RCC 7860 (cell line): Measurements from ENCODE around the gene CTNNA2.
"Not testable (repeated sequence)": the region's sequence is repeated elsewhere in the genome, so short reads cannot be mapped to it uniquely, and the experiment has no call there.

Experiments used
- DNase-seq: peaks from one replicate; pipeline ENCODE4 v3.0.0-alpha.2; 2015; ENCODE audit warnings: low spot score
- FAIRE-seq: peaks from 2 replicates; lab custom pipeline; 2012; peaks lifted over from hg19 to GRCh38; lab: Jason Lieb, UNC

The CTNNA2 gene

DNA sequence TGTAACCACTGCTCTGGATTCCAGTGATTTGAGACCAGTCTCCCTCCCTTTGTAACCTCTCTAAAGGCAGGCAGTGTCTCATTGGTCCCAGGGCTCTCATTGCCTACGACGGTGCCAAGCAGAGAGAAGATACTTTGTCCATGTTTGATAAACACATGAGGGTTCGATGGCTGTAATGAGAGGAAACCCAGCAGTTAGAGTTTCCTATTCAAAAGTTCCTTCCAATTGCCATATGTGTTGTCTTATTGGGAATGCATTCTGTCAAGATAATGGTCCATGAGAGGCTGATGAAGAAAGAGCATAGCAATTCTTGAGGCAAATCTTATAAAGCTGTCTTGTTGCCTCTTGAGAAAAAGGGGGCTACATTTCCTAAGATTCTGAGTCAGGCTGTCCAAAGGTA lies 499.2 kb downstream of the CTNNA2 start:
- FAIRE-seq = no peak

DNA sequence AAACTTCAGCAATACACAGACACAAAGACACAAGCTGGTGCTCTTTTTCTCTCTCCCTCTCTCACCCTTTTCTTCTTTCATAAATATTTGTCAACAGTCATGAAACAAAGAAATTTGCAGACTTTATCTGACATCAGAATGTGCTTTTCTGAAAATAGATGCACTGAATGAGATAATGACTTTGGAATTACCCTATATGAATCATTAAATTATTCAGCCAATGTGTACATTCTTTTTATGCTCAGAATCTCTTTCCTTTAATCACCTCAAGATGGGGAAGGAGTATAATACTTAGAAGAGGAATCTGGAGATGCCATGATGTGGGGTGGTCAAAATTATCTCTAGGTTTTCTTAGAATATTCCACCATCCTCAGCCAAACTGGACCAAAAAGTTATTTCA lies 501.8 kb downstream of the CTNNA2 start:
- FAIRE-seq (no peak), DNase-seq (no peak)

More for the DNA sequence above, 499.2 kb downstream of the CTNNA2 start:
- DNase-seq = no peak

DNA sequence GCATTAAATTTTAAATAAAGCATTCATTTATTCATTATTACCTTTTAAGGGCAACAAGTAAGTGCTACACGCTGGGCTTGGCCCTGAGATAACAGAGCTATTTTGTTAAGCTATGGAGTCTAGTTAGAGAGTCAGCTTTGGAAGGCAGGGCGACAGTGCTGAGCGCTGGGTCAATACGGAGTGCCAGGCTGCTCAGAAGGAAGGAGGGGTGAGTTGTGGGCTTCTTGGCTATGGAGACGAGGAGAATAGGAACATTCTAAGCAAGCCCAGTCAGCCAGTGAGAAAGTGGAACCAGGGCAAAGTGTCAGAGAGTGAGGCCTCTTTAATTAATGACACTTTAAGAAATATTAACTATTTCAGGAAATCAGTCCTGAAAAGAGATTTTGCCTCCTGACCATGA lies 503.3 kb downstream of the CTNNA2 start:
- FAIRE-seq (no peak), DNase-seq (no peak)

DNA sequence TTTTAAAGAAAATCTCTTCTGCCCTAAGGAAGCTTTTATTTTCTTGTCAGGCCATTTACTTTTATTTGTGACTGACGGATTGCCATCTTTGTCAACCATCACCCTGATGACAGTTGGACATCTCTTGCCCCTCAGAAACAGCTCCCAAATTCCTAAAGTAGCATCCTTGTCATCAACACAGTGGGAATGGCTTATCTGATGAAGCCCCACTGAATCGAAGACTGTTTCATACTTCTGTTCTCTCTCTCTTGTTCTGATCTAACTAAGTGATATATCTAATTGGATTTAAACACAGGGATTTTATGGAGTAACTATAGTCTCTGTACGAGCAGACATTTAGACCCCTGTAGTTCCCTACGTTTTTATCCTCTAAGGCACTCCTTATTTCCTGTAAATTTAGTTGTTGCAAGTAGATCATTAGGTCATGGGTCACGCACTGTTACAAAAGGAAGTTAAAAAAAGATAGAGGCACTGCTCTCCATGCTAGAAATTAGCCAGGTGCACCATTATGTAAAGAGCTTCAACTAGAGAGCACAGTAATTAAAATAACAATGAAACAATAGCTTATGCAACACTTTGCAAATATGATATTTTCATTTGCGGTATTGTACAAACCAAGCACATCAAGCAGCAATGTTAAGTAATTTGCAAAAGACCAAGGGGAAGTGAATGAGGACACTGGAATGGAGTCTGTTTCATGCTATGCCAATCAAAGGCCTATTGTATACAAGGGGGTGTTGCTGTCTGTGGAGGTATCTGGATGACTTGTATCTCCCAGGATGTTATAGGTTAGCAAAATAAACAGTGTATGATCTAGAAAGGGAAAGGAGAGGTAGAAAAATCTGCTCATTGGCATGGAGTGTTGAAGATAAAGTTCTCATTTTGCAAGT lies 507.0 kb downstream of the CTNNA2 start:
- no peak for DNase-seq
- FAIRE-seq = no peak

- FAIRE-seq (no peak), DNase-seq (no peak)
These were observed 509.2 kb downstream of the CTNNA2 start for GRCh38 chr2:80022018-80022417.

DNA sequence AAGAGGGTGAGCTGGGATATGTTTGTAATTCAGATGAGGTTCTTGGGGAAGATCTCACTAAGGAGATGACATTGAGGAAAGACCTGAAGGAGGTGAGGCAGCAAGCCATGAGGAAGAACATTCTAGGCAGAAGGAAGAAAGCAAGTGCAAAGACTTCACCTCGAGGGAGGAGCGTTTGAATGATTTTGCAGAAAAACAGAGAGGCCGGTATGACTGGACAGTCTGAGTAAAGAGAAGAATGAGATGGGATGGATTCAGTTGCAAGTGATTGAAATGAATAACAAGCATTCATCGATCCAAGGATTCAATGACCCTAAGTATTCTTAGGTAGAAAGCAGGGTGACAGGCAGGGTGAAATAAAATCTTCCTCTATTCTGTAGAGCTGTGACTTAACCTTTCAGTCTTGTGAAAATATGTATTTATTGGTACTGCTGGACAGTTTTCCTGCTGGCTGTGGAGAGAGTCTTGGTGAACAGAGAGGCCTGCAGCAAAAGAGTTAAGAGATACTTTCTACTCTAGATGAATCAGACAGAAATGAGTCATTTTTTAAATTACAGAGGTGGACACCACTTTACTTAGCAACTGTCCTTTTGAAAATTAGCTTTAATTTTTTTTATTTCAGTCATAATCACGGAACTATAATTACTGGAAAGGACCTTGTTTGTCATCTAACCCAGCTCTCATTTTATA lies 513.3 kb downstream of the CTNNA2 start:
- FAIRE-seq (no peak), DNase-seq (no peak)

DNA sequence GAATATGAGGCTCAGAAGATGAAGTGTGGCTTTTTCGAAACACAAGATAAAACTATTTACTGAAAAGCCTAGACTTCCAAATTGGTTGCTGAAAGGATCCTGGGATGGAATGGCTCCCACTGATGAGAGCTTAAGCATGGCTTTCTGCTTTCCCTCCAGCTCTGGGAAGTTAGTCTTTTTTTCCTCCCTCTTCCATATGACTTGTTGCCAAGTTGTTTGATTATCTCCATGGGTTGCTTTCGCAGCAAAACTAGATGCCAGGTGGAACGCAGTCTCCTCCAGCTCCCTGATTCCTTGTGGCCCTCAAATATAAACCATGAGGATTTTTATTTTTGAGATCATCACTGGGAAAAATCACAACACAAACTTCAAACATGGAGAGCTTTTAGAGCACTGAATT lies 515.2 kb downstream of the CTNNA2 start:
- DNase-seq (no peak), FAIRE-seq (no peak)

DNA sequence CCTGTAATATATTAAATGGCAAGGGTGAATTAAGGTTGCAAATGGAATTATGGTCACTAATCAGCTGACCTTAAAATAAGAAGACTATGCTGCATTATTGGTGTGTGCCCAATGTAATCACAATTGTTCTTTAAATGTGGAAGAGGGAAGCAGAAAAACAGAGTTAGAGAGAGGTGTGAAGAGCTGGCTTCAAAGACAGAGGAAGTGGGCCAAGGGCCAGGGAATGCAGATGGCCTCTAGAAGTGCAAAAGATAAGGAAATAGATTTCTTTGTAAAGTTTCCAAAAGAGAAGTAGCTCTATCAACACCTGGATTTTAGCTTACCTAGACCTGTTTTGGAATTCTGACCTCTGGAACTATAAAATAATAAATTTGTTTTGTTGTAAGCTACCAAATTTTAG lies 515.7 kb downstream of the CTNNA2 start:
- DNase-seq = no peak
- no peak for FAIRE-seq

- no peak for DNase-seq
- FAIRE-seq = no peak
These were observed 517.3 kb downstream of the CTNNA2 start for GRCh38 chr2:80030135-80030534.

- DNase-seq, FAIRE-seq: not testable (repeated sequence)
These were observed 519.8 kb downstream of the CTNNA2 start for GRCh38 chr2:80032684-80033083.

GRCh38 chr2:80035749-80036285 lies 523.0 kb downstream of the CTNNA2 start:
- FAIRE-seq (no peak), DNase-seq (no peak)

- no peak for FAIRE-seq
- DNase-seq = no peak
These were observed 524.5 kb downstream of the CTNNA2 start for GRCh38 chr2:80037310-80037709.

- FAIRE-seq (no peak), DNase-seq (no peak)
These were observed 527.4 kb downstream of the CTNNA2 start for GRCh38 chr2:80040226-80040625.

DNA sequence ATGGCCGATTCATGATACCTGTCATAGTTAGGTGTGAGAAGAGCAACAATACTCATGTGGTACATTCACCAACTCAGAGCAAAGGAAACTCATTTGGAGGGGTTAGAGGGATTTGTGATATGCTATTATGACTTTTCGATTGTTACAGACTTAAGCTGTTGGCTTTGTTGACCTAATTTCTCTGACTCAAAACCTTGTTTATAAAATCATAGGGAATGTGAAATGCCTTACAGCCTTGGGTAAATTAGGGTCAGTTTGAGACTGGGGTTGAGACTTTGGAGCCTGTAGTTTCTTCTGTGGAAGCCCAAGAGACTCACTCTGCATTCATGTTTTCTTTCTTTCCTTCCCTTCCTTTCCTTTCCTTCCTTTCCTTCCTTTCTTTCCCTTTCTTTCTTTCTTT lies 529.8 kb downstream of the CTNNA2 start:
- DNase-seq = no peak
- no peak for FAIRE-seq

DNA sequence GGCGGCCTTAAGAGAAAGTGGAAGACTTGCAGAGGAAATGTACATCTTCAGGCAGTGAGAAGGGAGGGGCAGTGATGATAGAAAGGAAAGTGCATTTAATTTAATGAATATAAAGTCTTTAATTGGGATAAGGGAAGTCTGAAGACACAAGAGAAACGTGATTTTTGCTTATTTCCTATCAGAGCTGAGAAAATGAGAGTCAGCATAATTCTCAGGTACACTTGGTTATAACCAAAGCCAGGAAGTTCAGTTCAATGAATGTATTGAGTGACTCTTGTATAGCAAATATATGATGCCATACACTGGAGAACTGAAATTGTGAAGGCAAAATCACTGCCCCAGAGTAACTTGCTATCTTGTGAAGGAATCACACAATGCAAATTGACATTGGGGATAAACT lies 535.4 kb downstream of the CTNNA2 start:
- DNase-seq = no peak
- FAIRE-seq = no peak

DNA sequence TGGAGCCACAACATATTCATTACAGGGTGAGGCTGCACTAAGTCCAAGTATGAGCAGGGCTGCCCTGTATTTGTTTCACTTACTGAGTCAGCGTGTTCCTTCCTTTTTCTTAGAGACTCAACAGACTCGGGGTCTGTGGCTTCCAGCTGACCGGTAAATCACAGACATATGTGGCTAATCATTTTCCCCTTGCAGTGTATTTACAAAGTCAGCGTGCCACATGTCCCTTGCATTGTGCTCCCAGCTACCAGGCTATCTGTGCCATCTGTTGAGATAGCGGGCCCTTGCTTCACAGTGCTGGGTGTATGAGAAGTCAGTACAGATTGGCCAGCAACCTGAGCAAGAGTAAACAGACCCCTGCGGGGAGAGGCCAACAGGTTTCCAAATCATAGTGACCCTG lies 537.4 kb downstream of the CTNNA2 start:
- no peak for DNase-seq
- no peak for FAIRE-seq

GRCh38 chr2:80053522-80054345 lies 540.9 kb downstream of the CTNNA2 start:
- FAIRE-seq (no peak), DNase-seq (no peak)

DNA sequence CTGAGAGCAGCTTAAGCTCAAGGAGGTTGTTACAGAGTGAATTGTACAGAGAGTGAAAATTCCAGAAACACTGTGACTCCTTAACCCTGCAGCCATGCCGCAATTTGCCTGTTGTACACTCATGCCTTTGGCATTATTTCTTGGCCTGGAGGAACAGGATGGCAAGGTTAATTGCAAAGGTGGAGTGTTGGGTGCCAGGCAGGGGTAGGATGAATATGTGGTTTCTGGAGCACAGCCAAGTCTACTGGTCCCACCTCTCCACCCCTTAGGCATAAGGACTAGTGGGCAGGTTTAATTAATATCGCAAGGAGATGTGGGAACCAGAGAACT lies 541.5 kb downstream of the CTNNA2 start:
- peak; percentile 40 for DNase-seq

GRCh38 chr2:80057956-80058355 lies 545.1 kb downstream of the CTNNA2 start:
- FAIRE-seq (no peak), DNase-seq (no peak)

More for the DNA sequence above, 541.5 kb downstream of the CTNNA2 start:
- no peak for FAIRE-seq

- FAIRE-seq (no peak), DNase-seq (no peak)
These were observed 545.7 kb downstream of the CTNNA2 start for GRCh38 chr2:80058562-80058961.

DNA sequence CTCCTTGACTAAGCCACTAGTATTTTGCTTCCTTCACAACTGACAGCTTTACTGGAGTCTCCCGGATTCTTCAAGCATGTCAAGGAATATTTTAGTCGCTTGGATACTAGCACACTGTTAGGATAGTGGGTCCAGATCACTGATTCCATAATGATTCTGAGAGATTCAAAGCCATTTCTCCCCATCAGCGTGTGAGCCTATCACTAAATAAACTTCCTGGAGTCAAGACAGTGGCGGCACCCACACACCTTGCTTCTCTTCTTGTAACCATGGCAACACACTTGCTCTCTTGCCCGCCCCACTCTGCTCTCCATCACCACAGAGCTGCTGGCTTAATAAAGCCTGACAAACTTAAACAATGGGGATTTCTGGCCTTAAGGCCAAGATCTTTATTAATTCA lies 546.6 kb downstream of the CTNNA2 start:
- DNase-seq (no peak), FAIRE-seq (no peak)
